ENCODE results near the gene DLG2. TPM values are rescaled to one million over a fixed set of nuclear protein-coding genes. Genes with fewer than 3 reads are reported as not detected.

Gene DLG2
- total RNA-seq, 2 experiments from 2014 or later = 1.7 to 2.1 TPM

DNA sequence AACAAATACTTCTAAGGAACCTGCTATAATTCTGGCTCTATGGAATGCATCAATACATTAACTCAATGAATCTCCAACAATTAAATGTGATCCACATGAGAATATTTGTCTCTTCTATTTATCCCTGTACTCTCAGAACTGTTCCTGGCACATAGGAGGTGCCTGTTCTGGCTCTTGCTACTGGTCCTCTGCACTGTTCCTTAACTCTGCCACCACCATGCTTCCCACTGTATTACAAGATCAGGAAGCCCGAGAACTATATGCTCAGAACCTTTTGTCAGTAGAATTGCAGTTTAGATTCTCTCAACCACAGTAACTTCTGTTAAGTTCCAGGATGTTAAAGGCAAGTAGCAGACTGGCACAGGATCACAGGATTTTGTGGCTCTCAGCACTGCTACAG is 1964.7 kb downstream of the DLG2 start:
- POLR2A ChIA-PET = no interaction called here
- Mint-ChIP-seq H3K27ac (no peak overlapping the region), H3K36me3 (ENCODE audit: low read depth) (no peaks in the 10 kb centered on the region), H3K4me1 (no peaks in the 10 kb centered on the region), H3K27me3 (peaks cover 4% of the 10 kb centered on the region), H3K4me3 (no peak overlapping the region), H3K9me3 (ENCODE audit: low read depth) (no peaks in the 10 kb centered on the region)
- intact Hi-C loops (cut with DNase I, micrococcal nuclease) = no loop called here
- no peak for DNase-seq
- no peak for ATAC-seq
- CTCF ChIA-PET = no interaction called here

DNA sequence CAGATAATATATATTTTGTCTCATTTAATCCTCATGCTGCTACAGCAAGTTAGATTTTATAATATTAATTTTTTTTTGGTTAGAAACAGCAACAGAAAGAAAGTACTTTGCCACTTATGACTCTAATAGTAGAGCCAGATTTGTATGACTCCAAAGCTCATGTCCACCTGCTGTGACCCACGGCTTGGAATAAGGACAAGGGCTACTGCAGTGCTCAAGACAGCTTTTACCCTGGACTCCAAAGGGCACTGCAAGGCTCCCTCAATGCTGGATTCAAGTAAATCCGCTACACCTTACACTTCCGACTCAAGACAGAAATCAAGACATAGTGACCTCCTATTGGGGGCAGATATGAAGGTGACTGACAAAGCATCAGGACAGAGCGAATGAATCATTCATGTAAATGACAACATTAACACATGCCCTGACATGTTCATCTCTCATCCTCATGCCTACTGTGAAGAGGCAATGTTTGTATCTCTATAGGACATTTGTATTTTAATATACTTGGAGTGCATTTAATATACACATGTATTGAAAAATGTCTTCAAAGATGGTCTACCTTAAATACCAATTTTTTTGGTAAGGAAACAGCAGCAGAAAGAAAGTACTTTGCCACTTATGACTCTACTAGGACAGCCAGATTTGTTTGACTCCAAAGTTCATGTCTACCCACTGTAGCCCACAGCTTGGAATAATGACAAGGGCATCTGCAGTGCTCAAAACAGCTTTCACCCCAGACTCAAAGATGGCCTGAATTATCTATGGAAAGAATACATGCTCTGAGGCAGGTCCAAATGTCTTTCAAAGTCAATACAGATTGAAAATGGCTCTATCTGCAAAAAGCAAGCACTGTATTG is 1965.4 kb downstream of the DLG2 start:
- DNase-seq (no peak), ATAC-seq (no peak)
- ChIA-PET POLR2A (no interaction called here), CTCF (no interaction called here)
- Mint-ChIP-seq H3K36me3 (ENCODE audit: low read depth) (no peaks in the 10 kb centered on the region), H3K27ac (no peak overlapping the region), H3K4me3 (no peak overlapping the region), H3K4me1 (no peaks in the 10 kb centered on the region), H3K27me3 (peaks cover 4% of the 10 kb centered on the region), H3K9me3 (ENCODE audit: low read depth) (no peaks in the 10 kb centered on the region)
- intact Hi-C loops (cut with DNase I, micrococcal nuclease) = no loop called here

DNA sequence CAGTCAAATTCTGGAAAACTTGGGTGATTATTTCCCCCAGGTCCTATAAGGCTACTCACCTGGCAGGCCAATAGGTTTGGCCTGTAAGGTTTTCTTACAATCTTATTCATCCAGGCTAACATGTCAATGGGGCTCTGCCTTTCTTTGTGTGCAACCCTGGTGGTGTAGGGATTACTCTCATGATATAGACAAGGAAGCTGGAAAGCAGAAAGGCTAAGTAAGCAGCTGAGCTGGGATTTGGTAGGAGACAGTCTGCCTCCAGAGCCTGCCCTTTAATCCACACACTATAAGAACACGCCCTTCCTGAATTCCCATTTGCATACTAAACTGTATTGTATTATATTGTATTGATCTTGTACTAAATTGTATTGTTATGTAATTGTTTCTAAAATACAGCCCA is 1967.7 kb downstream of the DLG2 start:
- H3K36me3 Mint-ChIP-seq (ENCODE audit: low read depth) = no peaks in the 10 kb centered on the region
- H3K4me1 Mint-ChIP-seq = no peaks in the 10 kb centered on the region

DNA sequence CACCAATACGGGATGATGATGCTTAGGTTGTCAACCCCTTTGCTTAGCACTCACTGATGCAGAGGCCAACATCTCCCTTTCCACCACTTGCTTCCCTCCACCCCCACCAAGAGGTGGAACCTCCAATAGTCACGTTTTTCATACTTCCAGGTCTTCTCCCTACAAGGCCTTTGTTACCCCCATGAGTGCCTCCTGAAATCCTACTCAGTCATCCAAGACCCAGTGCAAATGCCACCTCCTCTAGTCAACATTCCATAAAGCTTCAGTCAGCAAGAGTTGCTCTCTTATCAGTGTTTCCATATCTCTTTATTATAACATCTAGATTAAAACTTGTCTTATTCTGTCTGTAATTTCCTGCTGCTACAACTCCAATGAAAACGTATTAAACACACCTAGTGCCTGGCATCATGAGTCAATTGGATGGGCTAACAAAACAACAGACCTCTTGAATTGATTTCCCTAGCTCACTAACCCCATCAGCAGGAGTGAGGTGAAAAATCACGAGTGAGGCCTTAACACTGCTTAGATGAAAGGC is 1970.3 kb downstream of the DLG2 start:
- intact Hi-C loops (cut with DNase I, micrococcal nuclease) = no loop called here
- no peak overlapping the region for H3K27ac Mint-ChIP-seq
- no peak overlapping the region for H3K4me3 Mint-ChIP-seq
- POLR2A ChIA-PET = no interaction called here
- DNase-seq (no peak), ATAC-seq (no peak)
- CTCF ChIA-PET = no interaction called here
- H3K4me1 Mint-ChIP-seq = no peaks in the 10 kb centered on the region
- no peaks in the 10 kb centered on the region for H3K9me3 Mint-ChIP-seq (ENCODE audit: low read depth)
- H3K27me3 Mint-ChIP-seq = no peaks in the 10 kb centered on the region
- H3K36me3 Mint-ChIP-seq (ENCODE audit: low read depth) = no peaks in the 10 kb centered on the region

More for the DNA sequence above, 1967.7 kb downstream of the DLG2 start:
- no peak overlapping the region for H3K27ac Mint-ChIP-seq
- no peak for ATAC-seq
- DNase-seq = no peak
- H3K9me3 Mint-ChIP-seq (ENCODE audit: low read depth) = no peaks in the 10 kb centered on the region
- no peaks in the 10 kb centered on the region for H3K27me3 Mint-ChIP-seq
- intact Hi-C loops (cut with DNase I, micrococcal nuclease) = no loop called here
- no peak overlapping the region for H3K4me3 Mint-ChIP-seq
- POLR2A ChIA-PET = no interaction called here
- CTCF ChIA-PET = no interaction called here

DNA sequence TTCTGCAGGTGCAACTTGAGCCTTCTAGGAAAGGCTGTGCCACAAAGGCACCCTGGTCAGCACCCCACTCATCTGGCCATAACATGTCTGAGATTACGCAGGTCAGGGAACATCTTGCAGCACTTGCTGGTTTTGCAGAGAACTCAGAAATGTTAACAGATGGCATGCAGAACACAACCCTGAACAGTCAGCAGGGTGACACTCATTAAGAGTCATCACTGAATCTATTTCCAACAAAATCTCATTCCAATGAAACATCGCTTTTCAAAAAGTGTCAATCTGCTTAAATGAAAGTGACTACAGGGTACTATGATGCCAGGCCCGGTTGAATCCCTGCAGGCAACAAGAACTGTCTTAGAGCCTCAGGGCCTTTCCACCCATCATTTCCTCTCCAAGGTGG is 1971.2 kb downstream of the DLG2 start:
- H3K4me3 Mint-ChIP-seq = no peak overlapping the region
- H3K27ac Mint-ChIP-seq = no peak overlapping the region
- ChIA-PET CTCF (no interaction called here), POLR2A (no interaction called here)
- intact Hi-C loops (cut with DNase I, micrococcal nuclease) = no loop called here
- DNase-seq = no peak
- no peak for ATAC-seq
- H3K9me3 Mint-ChIP-seq (ENCODE audit: low read depth) = no peaks in the 10 kb centered on the region
- no peaks in the 10 kb centered on the region for H3K4me1 Mint-ChIP-seq
- H3K27me3 Mint-ChIP-seq = no peaks in the 10 kb centered on the region
- H3K36me3 Mint-ChIP-seq (ENCODE audit: low read depth) = no peaks in the 10 kb centered on the region

DNA sequence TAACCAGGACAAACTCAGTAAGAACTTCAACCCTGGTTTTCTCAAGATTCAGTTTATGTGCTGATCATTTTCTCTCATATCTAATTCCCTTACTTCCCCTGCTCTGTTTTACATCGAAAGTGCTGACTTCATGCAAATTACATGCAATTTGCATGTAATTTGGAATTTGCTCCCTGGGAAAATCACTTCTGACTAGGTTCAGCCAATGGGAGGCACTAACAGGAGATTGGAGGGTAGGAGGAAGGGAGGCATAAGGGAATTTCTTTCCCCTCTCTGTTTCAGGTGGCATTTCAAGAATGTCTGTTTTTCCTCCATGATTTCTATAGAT is 1977.7 kb downstream of the DLG2 start:
- DNase-seq (no peak), ATAC-seq (no peak)
- POLR2A ChIA-PET = no interaction called here
- H3K4me1 Mint-ChIP-seq = no peaks in the 10 kb centered on the region
- no peak overlapping the region for H3K4me3 Mint-ChIP-seq
- peaks cover 8% of the 10 kb centered on the region for H3K27me3 Mint-ChIP-seq
- CTCF ChIA-PET = no interaction called here
- H3K9me3 Mint-ChIP-seq (ENCODE audit: low read depth) = no peaks in the 10 kb centered on the region
- no peak overlapping the region for H3K27ac Mint-ChIP-seq
- no peaks in the 10 kb centered on the region for H3K36me3 Mint-ChIP-seq (ENCODE audit: low read depth)
- intact Hi-C loops (cut with DNase I, micrococcal nuclease) = no loop called here

DNA sequence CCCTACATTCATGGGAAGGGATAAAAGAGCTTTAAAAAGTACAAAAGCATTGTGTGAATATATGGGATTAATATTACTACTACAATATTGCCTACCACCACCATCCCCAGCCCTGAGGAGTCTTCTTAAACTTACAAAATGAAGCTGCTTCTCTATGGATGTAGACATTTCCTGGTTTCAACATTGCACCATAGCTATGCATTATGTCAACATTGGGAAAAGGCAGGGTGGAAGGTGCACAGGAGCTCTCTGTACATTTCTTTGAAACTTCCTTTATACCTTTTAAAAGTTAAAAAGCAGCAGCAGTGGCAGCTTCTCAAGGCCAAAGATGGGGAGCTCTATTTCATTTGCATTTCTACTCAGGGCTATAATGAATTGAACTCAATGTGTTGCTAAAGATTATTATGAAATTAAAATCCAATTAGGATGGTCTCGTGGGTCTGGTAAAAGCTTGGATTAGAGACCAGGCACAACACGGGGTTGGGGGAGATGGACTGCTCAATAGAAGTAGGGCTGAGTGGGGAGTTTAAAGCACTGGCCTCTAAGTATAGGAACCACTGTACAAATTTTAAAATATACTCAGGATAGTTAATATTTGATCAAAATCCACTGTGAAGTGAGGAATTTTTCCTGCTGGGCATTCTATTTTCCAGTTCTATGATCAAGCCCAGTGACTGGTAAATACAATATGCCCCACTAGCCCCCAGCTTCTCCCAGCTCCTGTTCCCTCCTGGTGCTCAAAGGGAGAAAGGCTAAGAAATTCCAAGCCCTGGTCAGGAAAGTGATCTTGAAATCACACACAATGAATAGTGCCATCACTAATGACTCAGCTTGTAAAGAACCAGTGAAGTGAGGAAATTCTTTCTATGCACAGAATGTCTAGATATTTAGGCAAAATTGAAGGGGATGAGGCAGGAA is 1978.3 kb downstream of the DLG2 start:
- Mint-ChIP-seq H3K4me1 (no peaks in the 10 kb centered on the region), H3K9me3 (ENCODE audit: low read depth) (no peaks in the 10 kb centered on the region), H3K27ac (no peak overlapping the region), H3K27me3 (peaks cover 8% of the 10 kb centered on the region), H3K4me3 (no peak overlapping the region), H3K36me3 (ENCODE audit: low read depth) (no peaks in the 10 kb centered on the region)
- ChIA-PET CTCF (interaction anchor here (0.7 to 1.2 kb wide), 2 partner anchors 132 to 356 kb away, joined by 3 read pairs; no protein-coding TSS in a partner anchor), POLR2A (no interaction called here)
- ATAC-seq (no peak), DNase-seq (no peak)
- intact Hi-C loops (cut with DNase I, micrococcal nuclease) = no loop called here

DNA sequence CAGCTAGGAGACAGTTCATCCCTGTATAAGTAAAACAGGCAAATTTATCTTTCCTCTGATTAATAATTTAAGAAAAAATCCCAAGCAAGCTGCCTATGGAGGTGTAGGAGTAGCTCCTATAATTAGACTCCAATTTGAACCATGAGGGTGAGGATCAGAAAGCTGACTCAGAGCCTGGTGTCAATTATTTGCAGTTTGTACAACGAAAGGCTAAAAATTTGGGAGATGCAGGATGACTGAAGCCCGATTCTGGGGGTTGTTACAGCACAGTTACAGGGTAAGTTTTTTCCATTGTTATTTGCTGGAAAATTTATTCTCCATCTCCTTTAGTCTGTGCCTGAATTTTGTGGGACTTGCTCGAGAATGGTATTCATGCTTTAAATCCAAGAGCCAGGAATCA is 1981.6 kb downstream of the DLG2 start:
- ChIA-PET CTCF (interaction anchor here (0.6 kb wide), 1 partner anchor 928 kb away, joined by 7 read pairs; no protein-coding TSS in a partner anchor), POLR2A (no interaction called here)
- Mint-ChIP-seq H3K4me3 (no peak overlapping the region), H3K27me3 (peaks cover 10% of the 10 kb centered on the region), H3K36me3 (ENCODE audit: low read depth) (no peaks in the 10 kb centered on the region), H3K9me3 (ENCODE audit: low read depth) (no peaks in the 10 kb centered on the region), H3K4me1 (no peaks in the 10 kb centered on the region), H3K27ac (no peak overlapping the region)
- DNase-seq = no peak
- no peak for ATAC-seq
- intact Hi-C loops (cut with DNase I, micrococcal nuclease) = no loop called here

DNA sequence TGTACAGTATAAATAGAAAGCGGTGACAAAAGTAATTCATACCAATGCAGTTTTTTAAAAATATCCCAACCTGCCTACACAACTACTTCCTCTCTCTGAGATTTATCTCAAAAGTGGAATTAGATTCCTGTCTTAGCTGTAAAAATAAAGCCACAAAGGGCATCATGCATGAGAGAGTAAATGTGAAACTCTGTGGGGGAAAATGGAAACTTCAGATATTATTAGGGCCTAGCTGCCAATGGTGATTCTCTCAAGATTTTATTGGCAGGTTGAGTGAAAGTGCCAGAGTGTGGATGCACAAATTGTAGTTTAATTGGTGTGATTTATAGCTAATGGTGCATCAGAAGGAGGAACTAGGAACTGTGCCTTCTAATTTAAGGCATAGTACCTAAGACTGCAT is 1984.0 kb downstream of the DLG2 start:
- CTCF ChIA-PET = no interaction called here
- no peak overlapping the region for H3K4me3 Mint-ChIP-seq
- no peaks in the 10 kb centered on the region for H3K9me3 Mint-ChIP-seq (ENCODE audit: low read depth)
- H3K4me1 Mint-ChIP-seq = no peaks in the 10 kb centered on the region
- H3K36me3 Mint-ChIP-seq (ENCODE audit: low read depth) = no peaks in the 10 kb centered on the region
- intact Hi-C loops (cut with DNase I, micrococcal nuclease) = no loop called here
- ATAC-seq (no peak), DNase-seq (no peak)
- POLR2A ChIA-PET = no interaction called here
- no peak overlapping the region for H3K27ac Mint-ChIP-seq
- peaks cover 10% of the 10 kb centered on the region for H3K27me3 Mint-ChIP-seq

DNA sequence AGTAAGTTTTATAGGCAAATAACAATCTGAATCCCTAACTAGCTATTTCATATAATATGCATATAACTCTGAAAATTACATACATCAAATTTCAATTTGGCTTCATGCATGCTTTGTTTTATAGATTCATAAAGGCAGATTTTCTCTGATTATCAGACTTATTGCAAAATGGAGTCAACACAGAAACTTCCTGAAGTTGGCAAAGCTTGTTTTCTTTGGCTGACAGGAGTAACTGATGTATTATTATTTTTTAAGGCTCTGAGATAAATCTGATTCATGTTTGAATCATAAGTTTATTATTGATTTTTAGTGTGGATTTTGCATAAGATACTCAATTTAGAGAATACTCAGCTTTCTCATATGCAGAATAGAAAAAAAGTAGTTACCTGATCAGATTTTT is 1984.6 kb downstream of the DLG2 start:
- H3K36me3 Mint-ChIP-seq (ENCODE audit: low read depth) = no peaks in the 10 kb centered on the region
- ChIA-PET CTCF (no interaction called here), POLR2A (no interaction called here)
- H3K27me3 Mint-ChIP-seq = peaks cover 7% of the 10 kb centered on the region
- H3K27ac Mint-ChIP-seq = no peak overlapping the region
- no peaks in the 10 kb centered on the region for H3K4me1 Mint-ChIP-seq
- no peaks in the 10 kb centered on the region for H3K9me3 Mint-ChIP-seq (ENCODE audit: low read depth)
- H3K4me3 Mint-ChIP-seq = no peak overlapping the region
- intact Hi-C loops (cut with DNase I, micrococcal nuclease) = no loop called here
- ATAC-seq (no peak), DNase-seq (no peak)

DNA sequence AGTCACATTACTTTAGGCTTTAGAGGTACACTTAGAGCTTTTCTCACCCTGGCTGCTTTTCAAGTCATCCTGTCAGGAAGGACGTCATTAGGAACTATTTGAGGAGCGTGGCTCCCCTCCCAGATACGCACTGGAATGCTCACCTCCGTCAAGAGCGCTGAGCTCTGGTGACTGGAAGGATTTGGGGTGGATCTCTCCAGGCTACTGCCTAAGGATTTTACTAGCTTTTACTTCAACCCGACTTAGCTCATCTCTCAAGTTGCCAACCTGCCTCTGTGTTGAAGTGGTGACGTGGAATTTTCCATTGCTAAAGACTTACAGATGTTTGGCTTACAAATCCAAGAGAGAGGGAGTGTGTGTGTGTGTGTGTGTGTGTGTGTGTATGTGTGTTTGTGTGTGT is 1985.6 kb downstream of the DLG2 start:
- CTCF ChIA-PET = no interaction called here
- no peaks in the 10 kb centered on the region for H3K9me3 Mint-ChIP-seq (ENCODE audit: low read depth)
- DNase-seq = no peak

More for the DNA sequence above, 1985.6 kb downstream of the DLG2 start:
- intact Hi-C loops (cut with DNase I, micrococcal nuclease) = no loop called here
- Mint-ChIP-seq H3K27me3 (peaks cover 3% of the 10 kb centered on the region), H3K27ac (no peak overlapping the region), H3K36me3 (ENCODE audit: low read depth) (no peaks in the 10 kb centered on the region), H3K4me3 (no peak overlapping the region), H3K4me1 (no peaks in the 10 kb centered on the region)
- no peak for ATAC-seq
- POLR2A ChIA-PET = no interaction called here
